HepG2 (cell line): ENCODE measurements around the gene C4BPA. TPM values are rescaled to one million over a fixed set of nuclear protein-coding genes. Genes with fewer than 3 reads are reported as not detected.
A peak's percentile ranks its signal among the peaks of the same experiment; 100 is the strongest.

ENCODE experiments used
- CEBPB ChIP-seq: IDR thresholded peaks from 2 replicates; pipeline ENCODE4 v1.6.1; 2011; ENCODE audit warnings: low read depth, low read length, improper control_type of control experiment, borderline replicate concordance
- CEBPG ChIP-seq: IDR thresholded peaks from 2 replicates; pipeline ENCODE4 v1.6.1; 2016
- CERS6 ChIP-seq: sonication (generic); formaldehyde crosslinking; IDR thresholded peaks from 2 replicates; pipeline ENCODE4 v1.5.0; 2020; ENCODE audit warnings: missing genetic modification reagents
- PHF5A ChIP-seq: IDR thresholded peaks from one replicate; pipeline ENCODE4 v1.6.1; 2018; ENCODE audit warnings: low read depth, missing genetic modification reagents; ENCODE audit not compliant: unreplicated experiment
- ZHX1 ChIP-seq: sonication (generic); formaldehyde crosslinking; IDR thresholded peaks from 2 replicates; pipeline ENCODE4 v1.8.1; 2022; ENCODE audit warnings: low read depth, mild to moderate bottlenecking, missing genetic modification reagents
- ZMYM2 ChIP-seq: sonication (generic); formaldehyde crosslinking; IDR thresholded peaks from 2 replicates; pipeline ENCODE4 v1.8.0; 2022; ENCODE audit warnings: mild to moderate bottlenecking, missing genetic modification reagents
- ZNF234 ChIP-seq: sonication (generic); formaldehyde crosslinking; conservative IDR thresholded peaks from 2 replicates; pipeline ENCODE4 v1.5.1; 2020; ENCODE audit warnings: mild to moderate bottlenecking, missing genetic modification reagents
- ZNF691 ChIP-seq: sonication (generic); formaldehyde crosslinking; IDR thresholded peaks from 2 replicates; pipeline ENCODE4 v1.4.0; 2020; ENCODE audit warnings: missing genetic modification reagents, low read depth, mild to moderate bottlenecking, borderline replicate concordance
- ZNF720 ChIP-seq: sonication (generic); formaldehyde crosslinking; IDR thresholded peaks from 2 replicates; pipeline ENCODE4 v1.4.0; 2020; ENCODE audit warnings: missing genetic modification reagents
- ZNF800 ChIP-seq: sonication (generic); formaldehyde crosslinking; IDR thresholded peaks from 2 replicates; pipeline ENCODE4 v1.4.0; 2020; ENCODE audit warnings: missing genetic modification reagents
- polyA plus RNA-seq, 8 experiments: library from polyadenylated mRNA; depleted of rRNA in 3 of 8; stranded (reverse) in 7 of 8; unstranded in 1 of 8; fragments of >200 nt; fragmentation: Illumina TruSeq in 4 of 8; extraction: Trizol in 4 of 8; gene quantifications; 2 replicates each; pipeline versions ENCODE4 v1.2.1 to v1.2.3, GENCODE V29; 2011 to 2016; ENCODE audit warnings: low read depth in 4 of 8, missing spikeins in 1 of 8, mixed read lengths in 1 of 8; ENCODE audit not compliant: insufficient read depth in 1 of 8
- total RNA-seq, 5 experiments: library from RNA; depleted of rRNA; stranded (reverse); fragments of >200 nt; fragmentation: Illumina TruSeq; extraction: Trizol; gene quantifications; 2 replicates each; pipeline ENCODE4 v1.2.3, GENCODE V29; 2016; ENCODE audit warnings: low read depth in 1 of 5
- TF ChIP-seq, protein P1 (sequence below): sonication (generic); formaldehyde crosslinking; IDR thresholded peaks from 2 replicates; pipeline ENCODE4 v1.8.1; 2023; ENCODE audit warnings: missing genetic modification reagents, inconsistent platforms, borderline replicate concordance
- TF ChIP-seq, protein P2 (sequence below): sonication (generic); formaldehyde crosslinking; IDR thresholded peaks from 2 replicates; pipeline ENCODE4 v1.9.0; 2021; ENCODE audit warnings: missing genetic modification reagents, borderline replicate concordance
- TF ChIP-seq, protein P3 (sequence below): IDR thresholded peaks from 2 replicates; pipeline ENCODE4 v1.6.1; 2016; ENCODE audit warnings: mild to moderate bottlenecking

The C4BPA gene
- total and polyA plus RNA-seq, 2 of the 13 experiments (the other 11 are each of a cell fraction or from before 2014, with no cell fraction given) = 32.1 to 60.1 TPM

GRCh38 chr1:207077470-207078377, 26.3 kb upstream of the C4BPA start (continued):
- TF ChIP-seq CERS6 (CRISPR knock-in tag) (no peak), CEBPG (CRISPR knock-in tag) (peak; percentile 48), ZNF691 (CRISPR knock-in tag) (no peak), ZMYM2 (CRISPR knock-in tag) (no peak), ZNF234 (CRISPR knock-in tag) (no peak), PHF5A (peak; percentile 64), ZHX1 (no peak), ZNF800 (no peak), CEBPB (peak; percentile 54; the same call in 1 of the 2 replicates), ZNF720 (CRISPR knock-in tag) (no peak)
- TF ChIP-seq, protein P1, sequence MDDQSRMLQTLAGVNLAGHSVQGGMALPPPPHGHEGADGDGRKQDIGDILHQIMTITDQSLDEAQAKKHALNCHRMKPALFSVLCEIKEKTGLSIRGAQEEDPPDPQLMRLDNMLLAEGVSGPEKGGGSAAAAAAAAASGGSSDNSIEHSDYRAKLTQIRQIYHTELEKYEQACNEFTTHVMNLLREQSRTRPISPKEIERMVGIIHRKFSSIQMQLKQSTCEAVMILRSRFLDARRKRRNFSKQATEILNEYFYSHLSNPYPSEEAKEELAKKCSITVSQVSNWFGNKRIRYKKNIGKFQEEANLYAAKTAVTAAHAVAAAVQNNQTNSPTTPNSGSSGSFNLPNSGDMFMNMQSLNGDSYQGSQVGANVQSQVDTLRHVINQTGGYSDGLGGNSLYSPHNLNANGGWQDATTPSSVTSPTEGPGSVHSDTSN (CRISPR knock-in tag) = no peak
- TF ChIP-seq, protein P2, sequence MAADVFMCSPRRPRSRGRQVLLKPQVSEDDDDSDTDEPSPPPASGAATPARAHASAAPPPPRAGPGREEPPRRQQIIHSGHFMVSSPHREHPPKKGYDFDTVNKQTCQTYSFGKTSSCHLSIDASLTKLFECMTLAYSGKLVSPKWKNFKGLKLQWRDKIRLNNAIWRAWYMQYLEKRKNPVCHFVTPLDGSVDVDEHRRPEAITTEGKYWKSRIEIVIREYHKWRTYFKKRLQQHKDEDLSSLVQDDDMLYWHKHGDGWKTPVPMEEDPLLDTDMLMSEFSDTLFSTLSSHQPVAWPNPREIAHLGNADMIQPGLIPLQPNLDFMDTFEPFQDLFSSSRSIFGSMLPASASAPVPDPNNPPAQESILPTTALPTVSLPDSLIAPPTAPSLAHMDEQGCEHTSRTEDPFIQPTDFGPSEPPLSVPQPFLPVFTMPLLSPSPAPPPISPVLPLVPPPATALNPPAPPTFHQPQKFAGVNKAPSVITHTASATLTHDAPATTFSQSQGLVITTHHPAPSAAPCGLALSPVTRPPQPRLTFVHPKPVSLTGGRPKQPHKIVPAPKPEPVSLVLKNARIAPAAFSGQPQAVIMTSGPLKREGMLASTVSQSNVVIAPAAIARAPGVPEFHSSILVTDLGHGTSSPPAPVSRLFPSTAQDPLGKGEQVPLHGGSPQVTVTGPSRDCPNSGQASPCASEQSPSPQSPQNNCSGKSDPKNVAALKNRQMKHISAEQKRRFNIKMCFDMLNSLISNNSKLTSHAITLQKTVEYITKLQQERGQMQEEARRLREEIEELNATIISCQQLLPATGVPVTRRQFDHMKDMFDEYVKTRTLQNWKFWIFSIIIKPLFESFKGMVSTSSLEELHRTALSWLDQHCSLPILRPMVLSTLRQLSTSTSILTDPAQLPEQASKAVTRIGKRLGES (CRISPR knock-in tag) = no peak
- TF ChIP-seq, protein P3, sequence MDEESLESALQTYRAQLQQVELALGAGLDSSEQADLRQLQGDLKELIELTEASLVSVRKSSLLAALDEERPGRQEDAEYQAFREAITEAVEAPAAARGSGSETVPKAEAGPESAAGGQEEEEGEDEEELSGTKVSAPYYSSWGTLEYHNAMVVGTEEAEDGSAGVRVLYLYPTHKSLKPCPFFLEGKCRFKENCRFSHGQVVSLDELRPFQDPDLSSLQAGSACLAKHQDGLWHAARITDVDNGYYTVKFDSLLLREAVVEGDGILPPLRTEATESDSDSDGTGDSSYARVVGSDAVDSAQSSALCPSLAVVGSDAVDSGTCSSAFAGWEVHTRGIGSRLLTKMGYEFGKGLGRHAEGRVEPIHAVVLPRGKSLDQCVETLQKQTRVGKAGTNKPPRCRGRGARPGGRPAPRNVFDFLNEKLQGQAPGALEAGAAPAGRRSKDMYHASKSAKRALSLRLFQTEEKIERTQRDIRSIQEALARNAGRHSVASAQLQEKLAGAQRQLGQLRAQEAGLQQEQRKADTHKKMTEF (CRISPR knock-in tag) = 0 out of 2 replicates have a peak, but pooled peaks have one; percentile 24
